GM19468 (cell line): Measurements from ENCODE around the gene FBLN2.

Source experiments
- ATAC-seq: cut with Tn5 transposase; IDR thresholded peaks from one replicate; pipeline ENCODE4 v1.9.1; 2021; ENCODE audit warnings: mild to moderate bottlenecking, moderate library complexity, moderate number of reproducible peaks; ENCODE audit not compliant: unreplicated experiment; ENCODE audit errors: extremely low read depth

FBLN2 gene

DNA sequence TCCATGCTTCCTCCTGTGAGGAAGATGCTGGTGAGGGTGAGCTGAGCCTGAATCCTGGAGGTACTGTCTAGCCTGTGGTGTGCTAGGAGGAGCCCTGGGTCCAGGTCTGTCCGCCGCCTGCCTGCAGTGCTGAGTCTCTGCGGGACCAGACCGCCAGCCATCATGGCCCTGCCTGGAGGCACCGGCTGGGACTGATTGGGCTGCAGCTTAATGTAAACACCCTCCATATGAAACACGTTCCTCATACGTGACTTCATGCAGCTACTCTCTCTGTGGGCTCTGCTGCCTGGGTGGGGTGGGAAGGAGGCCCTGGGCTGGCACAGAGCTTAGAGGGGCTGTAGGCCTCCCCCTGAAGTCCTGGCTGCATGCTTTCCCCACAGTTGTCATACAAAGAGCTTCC lies 67.4 kb downstream of the FBLN2 start:
- ATAC-seq, result no peak

DNA sequence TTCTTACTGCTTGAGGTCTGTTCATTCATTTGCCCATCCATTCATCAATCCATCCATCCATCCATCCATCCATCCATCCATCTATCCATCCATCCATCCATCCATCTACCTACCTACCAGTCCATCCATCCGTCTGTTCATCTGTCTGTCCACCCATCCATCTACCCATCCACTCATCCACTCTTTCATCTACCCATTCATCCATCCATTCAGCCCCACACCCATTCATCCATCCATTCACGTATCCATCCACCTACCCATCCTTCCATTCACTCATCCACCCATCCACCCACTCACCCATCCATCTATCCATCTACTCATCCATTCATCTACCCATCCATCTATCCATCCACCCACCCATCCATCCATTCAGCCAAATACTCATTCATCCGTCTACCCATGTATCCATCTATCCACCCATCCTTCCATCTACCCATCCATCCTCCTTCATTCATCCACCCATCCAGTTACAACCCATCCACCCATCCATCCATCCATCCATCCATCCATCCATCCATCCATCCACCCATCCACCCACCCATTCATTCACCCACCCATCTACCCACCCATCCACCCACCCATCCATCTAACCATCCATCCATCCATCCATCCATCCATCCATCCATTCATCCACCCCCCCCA lies 68.3 kb downstream of the FBLN2 start:
- no peak for ATAC-seq

DNA sequence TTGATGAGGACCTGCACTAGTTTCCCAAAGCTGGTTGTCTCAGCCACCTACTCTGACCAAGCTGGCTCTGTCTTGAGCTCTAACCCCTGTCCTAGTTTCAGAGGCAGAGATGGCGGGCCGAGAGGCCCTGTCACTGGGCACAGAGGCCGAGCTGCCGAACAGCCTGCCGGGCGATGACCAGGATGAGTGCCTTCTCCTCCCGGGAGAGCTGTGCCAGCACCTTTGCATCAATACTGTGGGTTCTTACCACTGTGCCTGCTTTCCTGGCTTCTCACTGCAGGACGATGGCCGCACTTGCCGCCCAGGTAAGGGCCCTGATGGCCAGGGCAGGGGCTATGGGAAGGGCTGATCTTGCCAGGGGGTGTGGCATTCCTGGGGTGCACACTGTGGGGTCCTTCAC lies 69.1 kb downstream of the FBLN2 start:
- ATAC-seq, result no peak

DNA sequence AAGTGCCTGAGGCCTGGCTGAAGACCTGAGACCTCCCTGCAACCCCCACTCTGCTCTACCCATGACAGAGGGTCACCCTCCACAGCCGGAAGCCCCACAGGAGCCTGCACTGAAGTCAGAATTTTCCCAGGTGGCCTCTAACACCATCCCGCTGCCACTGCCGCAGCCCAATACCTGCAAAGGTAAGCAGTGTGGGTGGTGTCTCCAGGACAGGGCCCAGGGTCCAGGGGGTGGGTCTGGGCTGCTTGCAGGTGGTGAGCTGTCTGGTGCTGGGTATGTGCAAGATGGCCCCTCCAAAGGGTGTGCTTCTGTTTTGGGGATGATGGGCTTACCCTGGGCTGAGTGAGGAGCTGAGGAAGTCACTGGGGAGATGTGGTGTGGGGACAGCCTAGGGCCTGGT lies 69.9 kb downstream of the FBLN2 start:
- ATAC-seq, result no peak

DNA sequence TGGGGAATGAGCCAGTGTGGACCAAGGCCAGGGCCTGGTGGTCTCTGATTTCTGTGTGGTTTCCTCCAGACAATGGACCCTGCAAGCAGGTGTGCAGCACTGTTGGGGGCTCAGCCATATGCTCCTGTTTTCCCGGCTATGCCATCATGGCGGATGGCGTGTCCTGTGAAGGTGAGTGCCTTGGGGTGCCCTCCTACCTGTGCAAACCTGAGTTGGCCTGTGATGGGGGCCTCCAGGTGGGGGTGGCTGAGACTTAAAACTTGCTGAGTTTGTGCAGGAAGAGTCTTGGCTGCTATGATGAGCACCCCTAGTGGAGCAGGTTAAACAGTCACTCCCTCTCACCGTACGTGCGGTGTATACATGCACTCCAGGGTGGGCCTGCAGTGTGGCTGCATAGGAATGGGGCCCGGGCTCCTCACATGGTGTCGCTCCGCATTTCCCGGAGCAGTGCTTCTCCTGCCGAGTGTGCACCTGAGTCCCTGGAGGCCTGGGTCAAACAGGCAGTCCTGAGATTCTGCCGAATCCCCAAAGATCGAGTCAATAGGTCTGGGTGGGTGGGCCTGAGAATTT lies 70.8 kb downstream of the FBLN2 start:
- no peak for ATAC-seq

DNA sequence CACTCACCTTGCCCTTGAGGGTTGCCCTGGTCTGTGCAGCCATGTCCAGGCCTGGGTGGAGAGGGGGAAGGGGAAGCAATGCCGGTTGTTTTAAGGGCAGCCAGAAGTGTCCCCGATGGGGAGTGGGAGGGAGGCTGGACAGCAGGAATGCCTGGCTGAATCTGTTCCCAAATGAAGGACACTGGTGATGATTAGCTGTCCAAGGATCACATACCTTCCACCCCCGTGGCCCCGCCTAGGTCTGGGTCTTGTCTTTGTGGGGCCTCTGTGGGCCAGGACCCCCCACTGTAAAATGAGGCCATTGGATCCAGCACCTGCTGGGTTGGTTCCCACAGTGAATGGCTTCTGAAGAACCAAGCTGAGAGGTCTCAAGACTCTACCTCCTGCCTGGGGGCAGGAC lies 71.4 kb downstream of the FBLN2 start:
- no peak for ATAC-seq

DNA sequence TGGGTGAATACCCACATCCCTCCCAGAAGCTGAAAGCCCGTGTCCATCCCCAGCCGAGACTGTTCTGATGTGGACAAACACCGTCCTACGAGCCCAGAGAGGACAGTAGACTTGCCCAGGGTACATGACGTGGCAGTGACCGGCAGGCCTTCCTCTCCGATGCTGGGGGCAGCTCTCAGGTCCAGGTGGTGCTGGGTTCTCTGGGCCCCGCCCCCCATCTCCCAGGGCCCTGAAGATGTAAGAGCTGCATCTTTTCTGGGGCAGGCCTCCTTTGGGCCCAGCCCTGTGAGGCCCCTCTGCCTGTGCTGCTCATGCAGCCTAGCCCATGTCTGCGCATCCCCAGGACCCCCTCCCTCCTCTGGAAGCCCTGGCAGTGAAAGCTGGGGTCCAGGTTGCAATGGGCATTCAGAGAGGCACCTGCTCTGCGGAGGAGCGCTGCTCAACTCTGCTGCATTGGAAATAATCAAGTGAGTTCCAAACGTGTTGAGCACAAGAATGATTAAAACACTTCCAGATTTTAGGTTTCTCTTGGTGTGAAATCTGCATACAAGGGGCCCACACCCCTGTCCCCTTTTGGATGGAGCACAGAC lies 71.9 kb downstream of the FBLN2 start:
- no peak for ATAC-seq

DNA sequence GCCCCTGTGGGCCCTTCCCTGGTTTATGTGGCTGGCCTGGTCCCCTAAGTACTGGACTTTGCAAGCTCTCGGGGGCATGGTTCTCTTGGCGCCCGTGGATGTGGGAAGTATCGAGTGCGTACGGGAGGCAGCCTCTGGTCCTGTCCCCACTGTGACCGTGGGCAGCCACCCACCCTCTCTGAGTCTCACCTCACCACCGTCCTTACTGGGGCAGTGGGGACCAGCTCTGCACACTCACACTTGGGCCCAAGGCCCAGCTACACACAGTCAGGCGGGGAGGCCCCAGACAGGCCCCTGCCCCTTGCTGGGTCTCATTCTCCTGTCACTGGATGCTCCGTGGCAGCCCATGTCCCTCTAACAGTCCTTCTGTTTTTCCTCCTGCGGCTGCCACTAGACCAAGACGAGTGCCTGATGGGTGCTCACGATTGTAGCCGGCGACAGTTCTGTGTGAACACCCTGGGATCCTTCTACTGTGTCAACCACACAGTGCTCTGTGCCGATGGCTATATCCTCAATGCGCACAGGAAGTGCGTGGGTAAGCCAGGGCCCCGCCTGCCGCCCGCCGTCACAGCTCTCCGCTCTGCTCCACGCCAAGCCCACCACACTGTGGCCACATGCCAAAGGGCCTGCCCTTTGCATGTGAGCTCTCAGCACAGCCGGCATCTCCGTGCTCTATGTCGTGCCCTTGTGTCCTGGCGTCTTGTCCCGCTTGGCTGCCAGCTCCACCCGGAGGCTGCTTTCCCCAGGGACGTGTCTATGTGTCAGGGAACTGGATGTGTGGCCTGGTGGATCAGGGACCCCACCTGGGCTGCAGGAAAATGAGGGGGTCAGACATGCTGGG lies 72.7 kb downstream of the FBLN2 start:
- no peak for ATAC-seq

DNA sequence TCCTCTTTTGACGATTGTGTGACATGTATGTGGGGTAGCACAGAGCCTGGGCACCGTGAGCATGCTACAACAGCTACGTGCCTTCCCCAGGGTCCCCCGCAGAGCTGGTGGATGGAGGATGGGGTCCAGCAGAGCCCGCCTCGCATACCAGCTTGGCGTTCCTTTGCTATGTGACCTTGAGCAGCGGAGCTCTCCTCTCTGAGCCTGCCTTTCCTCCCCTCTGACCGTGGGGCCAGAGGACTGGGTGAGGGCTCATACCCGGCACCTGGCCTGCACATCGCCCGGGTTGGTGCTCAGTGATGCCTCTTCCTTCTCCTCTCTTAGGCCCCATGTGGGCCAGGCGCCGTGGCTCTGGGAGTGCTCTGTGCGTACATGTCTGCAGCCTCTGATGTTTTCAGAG lies 73.4 kb downstream of the FBLN2 start:
- ATAC-seq, result no peak

DNA sequence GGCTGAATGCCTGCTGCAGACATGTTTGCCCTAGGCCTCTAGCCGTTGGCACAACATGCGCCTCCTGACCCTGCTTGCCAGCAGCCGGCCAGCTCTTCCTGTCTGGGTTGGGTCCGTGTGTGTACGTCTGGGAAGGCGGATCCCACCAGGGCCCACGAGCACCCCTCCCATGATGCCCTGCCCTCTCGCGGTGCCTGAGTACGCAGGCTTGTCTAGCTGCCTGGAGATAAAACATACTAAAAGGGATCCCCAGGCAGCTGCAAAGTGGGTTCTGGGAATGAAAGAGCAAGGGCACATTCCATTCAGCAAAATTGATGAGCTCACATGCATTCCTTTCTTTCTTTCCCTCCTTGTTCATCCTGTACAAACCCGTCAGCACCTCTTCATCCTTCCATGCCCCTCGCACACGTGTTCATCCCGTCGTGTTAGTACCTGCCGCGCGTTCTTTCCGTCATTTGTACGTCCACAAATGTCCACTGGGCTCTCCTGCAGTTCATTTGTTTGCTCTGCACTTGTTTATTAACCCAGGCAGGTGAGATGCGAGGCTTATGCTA lies 74.3 kb downstream of the FBLN2 start:
- no peak for ATAC-seq

DNA sequence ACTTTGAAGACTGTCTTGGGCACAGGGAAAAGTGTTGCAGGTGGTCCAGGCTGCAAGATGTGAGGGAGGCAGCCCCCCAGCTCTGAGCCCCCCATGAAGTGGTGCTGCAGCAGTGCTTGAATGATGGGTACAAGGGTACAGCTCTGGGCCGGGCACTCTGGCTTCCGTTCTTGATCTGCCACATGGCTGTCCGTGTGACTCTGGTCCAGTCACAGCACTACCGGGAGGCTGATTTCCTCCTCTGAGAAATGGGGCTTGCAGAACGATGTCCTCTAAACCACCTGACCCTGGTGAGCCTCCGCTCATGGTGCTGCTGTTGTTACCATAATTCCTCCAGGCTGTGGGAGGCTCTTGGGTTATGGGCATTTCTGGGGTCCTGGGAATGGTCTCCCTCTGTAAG lies 75.1 kb downstream of the FBLN2 start:
- no peak for ATAC-seq

DNA sequence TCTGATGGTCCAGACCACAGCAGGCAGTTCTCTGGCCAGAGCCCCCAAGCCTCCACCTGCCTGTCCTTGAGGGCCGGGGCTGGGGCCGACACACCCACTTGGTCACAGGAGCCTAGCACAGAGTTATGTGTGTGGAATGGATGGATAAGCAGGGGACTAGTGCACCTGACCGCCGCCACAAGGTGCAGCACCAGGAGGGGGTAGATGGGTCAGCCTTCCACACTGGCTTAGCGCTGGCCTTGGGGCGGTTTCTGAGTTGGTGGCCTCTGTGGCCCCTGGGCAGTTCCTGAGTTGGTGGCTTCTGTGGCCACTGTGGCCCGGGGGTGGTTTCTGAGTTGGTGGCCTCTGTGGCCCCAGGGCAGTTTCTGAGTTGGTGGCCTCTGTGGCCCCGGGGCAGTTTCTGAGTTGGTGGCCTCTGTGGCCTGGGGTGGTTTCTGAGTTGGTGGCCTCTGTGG lies 75.8 kb downstream of the FBLN2 start:
- no peak for ATAC-seq

DNA sequence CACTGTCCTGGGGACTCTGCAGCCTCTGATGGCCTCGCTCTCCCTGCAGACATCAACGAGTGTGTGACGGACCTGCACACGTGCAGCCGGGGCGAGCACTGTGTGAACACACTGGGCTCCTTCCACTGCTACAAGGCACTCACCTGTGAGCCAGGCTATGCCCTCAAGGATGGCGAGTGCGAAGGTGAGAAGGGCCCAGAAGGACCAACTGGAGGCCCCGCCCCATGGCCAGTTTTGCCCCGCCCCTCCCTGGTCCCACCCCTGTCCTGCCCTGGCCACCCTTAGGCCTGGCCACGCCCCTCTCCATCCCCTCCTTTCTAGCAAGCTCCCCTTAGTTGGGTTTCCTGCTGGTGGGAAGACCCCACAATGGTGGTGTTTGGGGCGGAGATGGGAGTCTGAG lies 77.5 kb downstream of the FBLN2 start:
- no peak for ATAC-seq

DNA sequence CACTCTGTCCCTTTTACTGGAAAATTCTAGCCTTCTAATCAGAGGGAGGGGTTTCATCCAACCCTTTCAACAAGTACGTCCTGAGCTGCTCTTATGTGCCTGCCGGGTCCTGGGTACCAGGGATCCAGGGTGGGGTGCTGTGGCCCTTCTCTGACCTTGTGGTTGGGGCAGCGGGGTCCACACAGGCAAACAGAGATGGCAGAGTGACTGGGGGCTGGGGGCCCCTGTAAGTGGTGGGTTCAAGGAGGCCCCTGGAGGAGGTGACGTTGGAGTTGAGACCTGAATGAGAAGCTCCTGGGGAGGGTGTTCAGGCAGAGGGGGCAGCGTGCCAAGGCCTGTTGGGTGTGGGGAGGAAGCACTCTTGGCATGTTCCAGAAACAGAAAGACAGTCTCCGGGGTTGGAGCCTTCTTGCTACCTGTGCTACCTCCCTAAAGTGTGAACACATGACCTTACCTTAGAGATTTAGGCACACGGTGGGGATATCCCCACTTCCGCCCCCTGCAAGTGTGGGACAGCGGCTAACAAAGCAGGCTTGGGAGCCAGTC lies 78.1 kb downstream of the FBLN2 start:
- ATAC-seq, result no peak

DNA sequence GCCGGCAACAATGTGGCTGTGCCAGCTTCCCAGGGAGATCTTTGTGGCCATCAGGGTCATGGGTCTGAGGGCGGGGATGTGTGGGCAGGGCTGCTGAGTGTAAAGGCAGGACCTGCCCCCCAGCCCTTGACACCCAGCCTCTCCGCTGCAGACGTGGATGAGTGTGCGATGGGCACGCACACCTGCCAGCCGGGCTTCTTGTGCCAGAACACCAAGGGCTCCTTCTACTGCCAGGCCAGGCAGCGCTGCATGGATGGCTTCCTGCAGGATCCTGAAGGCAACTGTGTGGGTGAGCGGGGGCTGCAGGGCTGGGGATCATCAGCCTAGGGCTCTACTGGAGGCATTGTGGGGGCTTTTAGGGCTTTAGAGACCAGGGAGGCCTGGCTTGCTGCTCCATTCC lies 78.8 kb downstream of the FBLN2 start:
- ATAC-seq, result no peak

DNA sequence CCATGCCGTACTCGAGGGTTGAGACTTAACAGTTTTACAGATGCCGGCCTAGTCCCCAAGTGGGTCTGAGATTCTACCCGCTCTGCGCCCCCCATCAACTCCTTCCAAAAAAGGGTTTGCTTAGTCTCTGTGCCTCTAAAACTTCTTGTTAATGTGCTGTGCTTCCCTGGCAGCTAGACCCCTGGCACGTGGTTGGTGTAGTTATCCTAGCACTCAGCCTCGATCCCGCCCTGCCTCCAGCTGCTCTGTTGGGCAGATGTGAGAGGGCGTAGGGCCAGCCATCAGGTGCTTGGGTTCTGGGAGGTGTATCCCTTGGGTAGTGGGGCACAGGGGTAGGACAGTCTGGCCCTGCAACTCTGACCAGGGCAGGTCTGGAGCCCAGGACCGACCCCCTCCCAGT lies 79.5 kb downstream of the FBLN2 start:
- no peak for ATAC-seq

DNA sequence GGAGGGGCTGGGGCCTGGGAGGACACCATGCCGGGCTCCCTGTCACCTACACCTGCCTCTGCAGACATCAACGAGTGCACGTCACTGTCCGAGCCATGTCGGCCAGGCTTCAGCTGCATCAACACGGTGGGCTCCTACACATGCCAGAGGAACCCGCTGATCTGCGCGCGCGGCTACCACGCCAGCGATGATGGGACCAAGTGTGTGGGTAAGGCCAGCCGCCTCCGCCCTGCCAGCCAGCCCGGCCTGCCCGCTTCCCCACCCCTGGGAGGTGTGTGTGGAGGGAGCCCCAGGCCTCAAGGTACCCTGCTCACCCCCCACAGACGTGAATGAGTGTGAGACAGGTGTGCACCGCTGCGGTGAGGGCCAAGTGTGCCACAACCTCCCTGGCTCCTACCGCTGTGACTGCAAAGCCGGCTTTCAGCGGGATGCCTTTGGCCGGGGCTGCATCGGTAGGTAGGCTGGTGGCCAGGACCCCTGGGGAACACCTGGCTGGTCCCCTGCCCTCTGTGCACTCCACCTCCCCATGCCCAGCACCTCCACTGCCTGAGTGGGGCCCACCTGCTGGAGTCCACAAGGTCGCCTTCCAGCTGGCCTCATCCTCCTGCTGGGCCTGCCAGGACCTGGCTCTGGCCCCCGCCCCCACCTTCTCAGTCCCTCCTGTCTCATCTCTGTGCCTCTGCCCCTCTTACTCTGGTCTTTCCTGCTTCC lies 80.1 kb downstream of the FBLN2 start:
- ATAC-seq, result no peak

DNA sequence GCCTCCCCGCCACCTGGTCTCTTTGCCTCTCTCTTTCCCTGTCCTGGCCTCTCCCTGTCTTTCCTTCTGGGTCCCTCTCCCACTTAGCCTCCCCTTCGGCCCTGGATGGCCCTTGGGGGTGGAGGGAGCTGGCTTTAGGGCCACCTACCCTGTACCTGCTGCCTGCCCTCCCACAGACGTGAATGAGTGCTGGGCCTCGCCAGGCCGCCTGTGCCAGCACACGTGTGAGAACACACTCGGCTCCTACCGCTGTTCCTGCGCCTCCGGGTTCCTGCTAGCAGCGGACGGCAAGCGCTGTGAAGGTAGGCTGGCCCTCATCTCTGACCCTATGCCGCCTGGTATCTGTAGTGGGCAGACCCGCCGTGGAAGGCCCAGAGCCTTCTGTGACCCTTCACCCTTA lies 80.7 kb downstream of the FBLN2 start:
- ATAC-seq, result no peak

DNA sequence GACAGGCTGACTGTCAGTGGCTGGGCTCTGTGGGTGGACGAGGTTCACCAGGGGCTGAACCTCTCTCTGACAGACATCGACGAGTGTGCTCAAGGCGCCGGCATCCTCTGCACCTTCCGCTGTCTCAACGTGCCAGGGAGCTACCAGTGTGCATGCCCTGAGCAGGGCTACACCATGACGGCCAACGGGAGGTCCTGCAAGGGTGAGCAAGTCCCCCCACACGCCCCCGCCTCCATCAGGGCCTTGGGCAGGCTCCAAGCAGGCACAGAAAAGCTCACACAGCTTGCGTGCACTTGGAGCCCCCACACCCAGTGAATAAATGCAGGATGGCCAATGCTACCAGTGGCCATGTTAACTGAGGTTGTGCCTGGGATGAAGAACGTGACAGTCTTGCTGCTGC lies 82.3 kb downstream of the FBLN2 start:
- ATAC-seq, result no peak

DNA sequence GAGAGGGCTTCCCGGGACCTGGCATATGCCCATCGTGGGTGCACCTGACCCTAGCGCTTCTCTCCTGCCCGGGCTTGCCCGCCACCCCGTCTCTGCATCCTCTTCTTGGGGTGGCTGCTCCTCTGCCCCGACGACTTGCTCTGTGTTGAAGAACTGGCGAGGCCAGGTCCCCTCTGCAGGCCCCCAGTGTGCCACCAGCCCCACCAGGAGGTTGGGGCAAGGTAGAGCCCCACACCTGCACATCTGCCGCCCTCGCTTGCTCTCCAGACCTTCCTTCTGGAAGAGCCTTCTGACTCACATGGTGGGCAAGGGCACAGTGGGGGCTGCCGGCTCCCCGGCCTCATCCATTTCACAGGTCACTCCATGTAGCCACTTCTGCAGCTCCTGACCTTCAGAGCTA lies 84.3 kb downstream of the FBLN2 start:
- no peak for ATAC-seq
